Measurements from ENCODE around the gene ZNF639.

DNA sequence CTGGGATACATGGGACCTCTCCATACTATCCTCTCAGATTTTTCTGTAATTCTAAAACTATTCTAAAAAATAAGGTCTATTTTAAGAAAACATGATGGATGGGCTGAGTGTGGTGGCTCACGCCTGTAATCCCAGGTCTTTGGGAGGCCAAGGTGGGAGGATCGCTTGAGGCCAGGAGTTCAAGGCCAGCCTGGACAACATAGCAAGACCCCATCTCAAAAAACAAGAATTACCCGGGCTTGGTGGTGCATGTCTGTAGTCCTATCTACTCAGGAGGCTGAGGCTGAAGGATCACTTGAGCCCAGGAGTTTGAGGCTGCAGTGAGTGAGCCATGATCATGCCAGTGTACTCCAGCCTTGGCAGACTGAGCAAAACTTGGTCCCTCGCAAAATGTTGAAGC is 9.4 kb downstream of the ZNF639 start:
- TF ChIP-seq, protein P1, sequence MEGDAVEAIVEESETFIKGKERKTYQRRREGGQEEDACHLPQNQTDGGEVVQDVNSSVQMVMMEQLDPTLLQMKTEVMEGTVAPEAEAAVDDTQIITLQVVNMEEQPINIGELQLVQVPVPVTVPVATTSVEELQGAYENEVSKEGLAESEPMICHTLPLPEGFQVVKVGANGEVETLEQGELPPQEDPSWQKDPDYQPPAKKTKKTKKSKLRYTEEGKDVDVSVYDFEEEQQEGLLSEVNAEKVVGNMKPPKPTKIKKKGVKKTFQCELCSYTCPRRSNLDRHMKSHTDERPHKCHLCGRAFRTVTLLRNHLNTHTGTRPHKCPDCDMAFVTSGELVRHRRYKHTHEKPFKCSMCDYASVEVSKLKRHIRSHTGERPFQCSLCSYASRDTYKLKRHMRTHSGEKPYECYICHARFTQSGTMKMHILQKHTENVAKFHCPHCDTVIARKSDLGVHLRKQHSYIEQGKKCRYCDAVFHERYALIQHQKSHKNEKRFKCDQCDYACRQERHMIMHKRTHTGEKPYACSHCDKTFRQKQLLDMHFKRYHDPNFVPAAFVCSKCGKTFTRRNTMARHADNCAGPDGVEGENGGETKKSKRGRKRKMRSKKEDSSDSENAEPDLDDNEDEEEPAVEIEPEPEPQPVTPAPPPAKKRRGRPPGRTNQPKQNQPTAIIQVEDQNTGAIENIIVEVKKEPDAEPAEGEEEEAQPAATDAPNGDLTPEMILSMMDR (IDR thresholded peaks at IDR 0.05): no peak
- TF ChIP-seq POLR2A (IDR thresholded peaks at IDR 0.05): no peak

Measured in thyroid gland (tissue), 4 donors.